HG03103 (cell line): ENCODE results near the gene HAT1.

Source experiments
- ATAC-seq: cut with Tn5 transposase; IDR thresholded peaks from one replicate; pipeline ENCODE4 v1.9.1; 2021; ENCODE audit warnings: low read depth; ENCODE audit not compliant: unreplicated experiment

Gene HAT1

DNA sequence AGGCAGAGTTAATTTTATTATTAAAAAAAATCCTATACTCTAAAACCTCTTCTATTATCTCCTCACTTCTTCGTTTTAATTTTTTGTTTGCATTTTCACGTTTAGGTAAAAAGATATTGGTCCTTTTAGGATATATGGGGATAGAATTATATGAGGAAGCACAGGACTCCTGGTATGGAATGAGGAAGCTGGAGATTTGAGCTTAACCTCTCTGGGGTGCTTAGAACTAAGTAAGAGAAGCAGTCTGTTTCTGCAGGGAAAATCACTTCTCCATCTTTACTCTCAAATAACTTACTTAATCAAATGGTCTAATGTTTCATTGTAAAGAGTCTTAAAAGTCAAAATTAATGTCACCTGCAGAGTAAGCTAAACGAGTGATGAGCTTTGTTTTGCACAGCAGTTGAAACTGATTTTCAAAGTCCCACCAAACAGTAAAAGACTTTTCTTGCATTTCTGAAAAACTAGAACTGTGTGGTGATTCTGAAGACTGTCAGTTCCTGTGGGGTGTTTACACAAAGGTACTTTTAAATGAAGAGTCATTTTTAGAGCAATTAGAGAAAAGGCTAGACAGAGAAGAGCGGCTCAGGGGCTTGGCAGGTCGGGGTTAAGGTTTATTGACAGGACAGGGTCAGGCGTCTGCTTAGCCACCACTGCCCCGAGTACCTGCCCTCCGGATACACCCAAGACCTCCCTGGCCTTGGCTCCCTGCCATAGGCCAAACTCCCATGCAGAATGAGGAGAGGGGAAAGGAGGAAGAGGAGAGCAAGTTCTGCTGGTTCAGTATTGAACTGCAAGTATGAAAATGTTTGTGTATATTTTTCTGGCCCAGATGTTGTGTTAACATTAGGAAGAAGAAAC is 99.0 kb downstream of the HAT1 start:
- no peak for ATAC-seq

DNA sequence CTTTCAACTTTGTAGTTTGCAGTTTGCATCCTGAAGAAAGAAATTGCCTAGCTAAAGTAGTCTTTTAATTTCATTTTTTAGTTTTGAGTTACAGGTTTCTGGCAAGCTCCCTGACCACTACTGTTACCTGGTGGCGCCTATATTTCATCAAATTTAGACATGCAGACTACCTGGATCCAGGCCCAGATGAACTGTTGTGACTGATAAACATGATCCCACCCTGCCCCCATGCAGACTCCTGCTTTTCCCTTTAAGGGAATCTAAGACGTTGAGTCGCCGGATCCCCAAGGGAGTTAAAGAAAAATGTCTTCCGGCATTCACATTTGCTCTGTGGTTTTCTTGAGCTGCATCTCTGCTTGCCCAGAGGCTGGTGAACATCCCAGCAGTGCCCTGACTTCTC is 99.7 kb downstream of the HAT1 start:
- no peak for ATAC-seq

DNA sequence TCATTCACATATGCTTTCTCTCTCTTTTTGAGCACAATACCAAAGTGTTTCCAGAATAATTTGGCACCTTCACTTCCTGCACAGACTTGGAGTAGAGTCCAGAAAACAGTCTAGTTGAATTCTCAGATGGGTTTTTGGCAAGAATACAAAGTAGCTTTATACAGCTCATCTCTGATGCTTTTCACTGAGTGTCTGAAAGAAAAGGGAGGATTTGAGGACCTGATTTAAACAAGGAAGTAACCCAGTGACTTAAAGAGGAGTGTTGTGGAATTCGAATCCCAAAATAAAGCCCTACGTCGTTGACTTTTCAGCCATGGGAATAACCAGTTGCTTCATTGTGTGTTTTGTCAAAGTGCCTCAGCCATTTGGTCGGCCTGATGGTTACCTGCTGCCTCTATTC is 109.3 kb downstream of the HAT1 start:
- no peak for ATAC-seq
